ENCODE data around the gene LMBRD2. TPM values are rescaled to one million over a fixed set of nuclear protein-coding genes. Genes with fewer than 3 reads are reported as not detected.

The LMBRD2 gene
- total RNA-seq, 4 donors from 2014 or later: 5.8 to 18.3 (median 11.3) TPM

GRCh38 chr5:36168737-36169136 is 17.1 kb upstream of the LMBRD2 start:
- in situ Hi-C loops (cut with MboI; ENCODE audit: low pct_ligation_motif_present in 1 of 4, low pct_unique_long_range_greater_than_20kb in 1 of 4, low sequenced_read_pairs in 3 of 4): no loop called here
- WGBS, 2 donors (ENCODE audit: low coverage in 1 of 2): 85 to 89% methylated on average over 4 of the region's 4 CpGs
- H3K27ac ChIP-seq: no peak overlapping the region
- peaks cover 0 to 38% (median 17%) of the 10 kb centered on the region in 4 donors for H3K36me3 ChIP-seq
- H3K4me3 ChIP-seq: no peak overlapping the region
- no peaks in the 10 kb centered on the region for H3K4me1 ChIP-seq
- intact Hi-C loops (cut with DNase I; ENCODE audit: low total_unique reads): no loop called here
- TF ChIP-seq POLR2A (IDR thresholded peaks at IDR 0.05) (no peak), EP300 (IDR thresholded peaks at IDR 0.05; ENCODE audit: low read depth) (no peak)
- H3K9me3 ChIP-seq: no peaks in the 10 kb centered on the region
- DNase-seq: no peak
- H3K27me3 ChIP-seq: no peaks in the 10 kb centered on the region

GRCh38 chr5:36164461-36164860 is 12.8 kb upstream of the LMBRD2 start:
- no peak overlapping the region for H3K27ac ChIP-seq
- in situ Hi-C loops (cut with MboI; ENCODE audit: low pct_ligation_motif_present in 1 of 4, low pct_unique_long_range_greater_than_20kb in 1 of 4, low sequenced_read_pairs in 3 of 4) (no loop called here), intact Hi-C loops (cut with DNase I; ENCODE audit: low total_unique reads) (no loop called here)
- TF ChIP-seq EP300 (IDR thresholded peaks at IDR 0.05; ENCODE audit: low read depth) (no peak), CTCF (IDR thresholded peaks at IDR 0.05) (no peak), POLR2A (IDR thresholded peaks at IDR 0.05) (no peak), POLR2AphosphoS5 (IDR thresholded peaks at IDR 0.05) (no peak)
- H3K9me3 ChIP-seq: no peaks in the 10 kb centered on the region
- no peaks in the 10 kb centered on the region for H3K27me3 ChIP-seq
- peak; percentile 17 for DNase-seq
- H3K36me3 ChIP-seq: peaks cover 0 to 20% (median 6%) of the 10 kb centered on the region in 4 donors
- 81 to 88% methylated on average over 4 of the region's 4 CpGs for WGBS, 2 donors (ENCODE audit: low coverage in 1 of 2)
- H3K4me1 ChIP-seq: no peaks in the 10 kb centered on the region
- no peak overlapping the region for H3K4me3 ChIP-seq

- Histone ChIP-seq H3K27ac (no peak overlapping the region), H3K9me3 (no peaks in the 10 kb centered on the region), H3K27me3 (no peaks in the 10 kb centered on the region), H3K4me1 (no peaks in the 10 kb centered on the region), H3K4me3 (no peak overlapping the region), H3K36me3 (peaks cover 0 to 9% (median 4%) of the 10 kb centered on the region in 4 donors)
- 88 to 96% methylated on average over 8 to 9 of the region's 9 CpGs for WGBS, 2 donors (ENCODE audit: low coverage in 1 of 2)
- no peak for DNase-seq
- intact Hi-C loops (cut with DNase I; ENCODE audit: low total_unique reads) (no loop called here), in situ Hi-C loops (cut with MboI; ENCODE audit: low pct_ligation_motif_present in 1 of 4, low pct_unique_long_range_greater_than_20kb in 1 of 4, low sequenced_read_pairs in 3 of 4) (no loop called here)
- TF ChIP-seq POLR2A (IDR thresholded peaks at IDR 0.05): no peak
- no peak for TF ChIP-seq CTCF (IDR thresholded peaks at IDR 0.05)
- no peak for TF ChIP-seq EP300 (IDR thresholded peaks at IDR 0.05; ENCODE audit: low read depth)
These were observed 11.3 kb upstream of the LMBRD2 start for GRCh38 chr5:36162810-36163486.

GRCh38 chr5:36161361-36161760 is 9.7 kb upstream of the LMBRD2 start:
- no peaks in the 10 kb centered on the region for H3K4me1 ChIP-seq
- H3K9me3 ChIP-seq: no peaks in the 10 kb centered on the region
- no peak overlapping the region for H3K27ac ChIP-seq
- no peak overlapping the region for H3K4me3 ChIP-seq
- no peak for DNase-seq
- H3K36me3 ChIP-seq: peaks cover 0 to 4% (median 0%) of the 10 kb centered on the region in 4 donors
- no peaks in the 10 kb centered on the region for H3K27me3 ChIP-seq
- intact Hi-C loops (cut with DNase I; ENCODE audit: low total_unique reads) (no loop called here), in situ Hi-C loops (cut with MboI; ENCODE audit: low pct_ligation_motif_present in 1 of 4, low pct_unique_long_range_greater_than_20kb in 1 of 4, low sequenced_read_pairs in 3 of 4) (no loop called here)
- WGBS, 2 donors (ENCODE audit: low coverage in 1 of 2): 91 to 100% methylated on average over 3 to 4 of the region's 4 CpGs
- no peak for TF ChIP-seq EP300 (IDR thresholded peaks at IDR 0.05; ENCODE audit: low read depth)

- 40 to 85% methylated on average over 1 to 3 of the region's 3 CpGs for WGBS, 2 donors (ENCODE audit: low coverage in 1 of 2)
- Histone ChIP-seq H3K36me3 (peaks cover 0 to 4% (median 0%) of the 10 kb centered on the region in 4 donors), H3K27ac (no peak overlapping the region), H3K4me3 (no peak overlapping the region), H3K27me3 (no peaks in the 10 kb centered on the region), H3K4me1 (no peaks in the 10 kb centered on the region), H3K9me3 (no peaks in the 10 kb centered on the region)
- TF ChIP-seq POLR2A (IDR thresholded peaks at IDR 0.05) (no peak), EP300 (IDR thresholded peaks at IDR 0.05; ENCODE audit: low read depth) (no peak), CTCF (IDR thresholded peaks at IDR 0.05) (no peak), POLR2AphosphoS5 (IDR thresholded peaks at IDR 0.05) (no peak)
- no peak for DNase-seq
- in situ Hi-C loops (cut with MboI; ENCODE audit: low pct_ligation_motif_present in 1 of 4, low pct_unique_long_range_greater_than_20kb in 1 of 4, low sequenced_read_pairs in 3 of 4) (no loop called here), intact Hi-C loops (cut with DNase I; ENCODE audit: low total_unique reads) (no loop called here)
These were observed 8.9 kb upstream of the LMBRD2 start for GRCh38 chr5:36160617-36161016.
